K562 (cell line): Measurements from ENCODE around the gene ERAL1. TPM values are rescaled to one million over a fixed set of nuclear protein-coding genes. Genes with fewer than 3 reads are reported as not detected.

Experiments
- BMI1 ChIP-seq: fragments of 150-350 bp; IDR thresholded peaks from 2 replicates; pipeline ENCODE4 v1.6.1; 2014; ENCODE audit warnings: low read length
- CSDE1 ChIP-seq, 2 experiments: fragments of 450-650 bp; IDR thresholded peaks; 2 replicates each; pipeline ENCODE4 v1.6.1; 2016; ENCODE audit warnings: mild to moderate bottlenecking in 1 of 2
- ID3 ChIP-seq, 2 experiments: fragments of 250-450 bp in 1 of 2; fragments of 450-650 bp in 1 of 2; sonication (Bioruptor Pico) in 1 of 2; IDR thresholded peaks; 2 replicates each; pipeline versions ENCODE4 v1.6.1 to v1.8.0; 2016 to 2021; ENCODE audit warnings: mild to moderate bottlenecking in 2 of 2, moderate library complexity in 2 of 2, missing compliant biosample characterization in 1 of 2, missing genetic modification characterization in 1 of 2
- IRF2 ChIP-seq: sonication (generic); formaldehyde crosslinking; IDR thresholded peaks from 2 replicates; pipeline ENCODE4 v1.8.1; 2022; ENCODE audit warnings: mild to moderate bottlenecking, missing genetic modification reagents
- LARP7 ChIP-seq: fragments of 450-650 bp; IDR thresholded peaks from 2 replicates; pipeline ENCODE4 v1.6.1; 2016
- MTA1 ChIP-seq: fragments of 450-650 bp; IDR thresholded peaks from 2 replicates; pipeline ENCODE4 v1.6.1; 2017; ENCODE audit warnings: borderline replicate concordance
- MTF1 ChIP-seq: fragments of 250-450 bp; sonication (Bioruptor Pico); IDR thresholded peaks from 2 replicates; pipeline ENCODE4 v1.9.0; 2021; ENCODE audit warnings: moderate library complexity, mild to moderate bottlenecking, inconsistent platforms, borderline replicate concordance
- NR2C2 ChIP-seq, 2 experiments: fragments of 200-800 bp in 1 of 2; sonication (Bioruptor generic) in 1 of 2; sonication (generic) in 1 of 2; formaldehyde crosslinking in 1 of 2; IDR thresholded peaks; 2 replicates each; pipeline versions ENCODE4 v1.6.1 to v1.8.0; 2016 to 2022; ENCODE audit warnings: mild to moderate bottlenecking in 1 of 2, missing compliant biosample characterization in 1 of 2, missing genetic modification characterization in 1 of 2, missing genetic modification reagents in 1 of 2
- NRF1 ChIP-seq, 2 experiments: fragments of 450-650 bp; IDR thresholded peaks in 1 of 2; conservative IDR thresholded peaks in 1 of 2; 2 replicates each; pipeline ENCODE4 v1.6.1; 2014; ENCODE audit warnings: mild to moderate bottlenecking in 2 of 2
- PYGO2 ChIP-seq: fragments of 450-650 bp; IDR thresholded peaks from 2 replicates; pipeline ENCODE4 v1.6.1; 2016; ENCODE audit warnings: mild to moderate bottlenecking, missing genetic modification characterization, moderate library complexity, missing compliant biosample characterization
- RFX1 ChIP-seq: fragments of 450-650 bp; IDR thresholded peaks from 2 replicates; pipeline ENCODE4 v1.6.1; 2016; ENCODE audit warnings: mild to moderate bottlenecking, moderate library complexity
- RHOXF2B ChIP-seq: fragments of 250-450 bp; sonication (Bioruptor Pico); conservative IDR thresholded peaks from 2 replicates; pipeline ENCODE4 v1.5.1; 2021
- SMAD4 ChIP-seq: fragments of 250-450 bp; sonication (Bioruptor Pico); conservative IDR thresholded peaks from 2 replicates; pipeline ENCODE4 v1.8.0; 2021; ENCODE audit warnings: inconsistent platforms, mild to moderate bottlenecking, moderate library complexity
- XRCC4 ChIP-seq: IDR thresholded peaks from one replicate; pipeline ENCODE4 v1.6.1; 2011; ENCODE audit not compliant: insufficient read depth, insufficient read length; ENCODE audit errors: extremely low read depth
- YY1 ChIP-seq, 3 experiments: IDR thresholded peaks; 2 replicates each; pipeline ENCODE4 v1.6.1; 2011; ENCODE audit warnings: low read length in 2 of 3, mild to moderate bottlenecking in 2 of 3, moderate library complexity in 2 of 3, borderline replicate concordance in 1 of 3, control low read depth in 1 of 3, low read depth in 1 of 3; ENCODE audit not compliant: insufficient read depth in 3 of 3, insufficient replicate concordance in 2 of 3, control insufficient read depth in 1 of 3, insufficient read length in 1 of 3; ENCODE audit errors: extremely low read depth in 1 of 3
- ZBTB5 ChIP-seq: fragments of 450-650 bp; IDR thresholded peaks from 2 replicates; pipeline ENCODE4 v1.6.1; 2017; ENCODE audit warnings: antibody characterized with exemption
- ZKSCAN3 ChIP-seq: fragments of 250-450 bp; sonication (Bioruptor Pico); IDR thresholded peaks from 2 replicates; pipeline ENCODE4 v1.4.0; 2020
- ZNF609 ChIP-seq: sonication (generic); formaldehyde crosslinking; IDR thresholded peaks from 2 replicates; pipeline ENCODE4 v1.8.1; 2023; ENCODE audit warnings: missing genetic modification reagents, mild to moderate bottlenecking, borderline replicate concordance
- polyA plus RNA-seq, 8 experiments: library from polyadenylated mRNA; depleted of rRNA in 4 of 8; stranded (reverse) in 5 of 8; unstranded in 3 of 8; fragments of >200 nt; fragmentation: Nextera tagmentation in 2 of 8; fragmentation: Illumina TruSeq in 1 of 8; extraction: Ambion mirVana in 2 of 8; extraction: Trizol in 1 of 8; gene quantifications; 2 replicates each; pipeline versions ENCODE4 v1.2.1 to v1.2.3, GENCODE V29; 2011 to 2014; ENCODE audit warnings: inconsistent platforms in 1 of 8, missing spikeins in 1 of 8
- total RNA-seq, 7 experiments: library from RNA; depleted of rRNA in 6 of 7; stranded (reverse); fragments of >200 nt in 6 of 7; fragmentation: Illumina TruSeq in 2 of 7; extraction: Trizol in 2 of 7; gene quantifications; 2 replicates each; pipeline versions ENCODE4 v1.2.1 to v1.2.3, GENCODE V29; 2011 to 2021; ENCODE audit warnings: low replicate concordance in 1 of 7

ERAL1 gene
- total and polyA plus RNA-seq, 9 of the 15 experiments (the other 6 are each of a cell fraction or from before 2014, with no cell fraction given), result 37.5 to 351 (median 106) TPM

GRCh38 chr17:28901866-28902818, 47.3 kb downstream of the ERAL1 start (continued):
- TF ChIP-seq LARP7, result no peak; the same call in 1 of the 2 replicates
- no peak for TF ChIP-seq BMI1
- TF ChIP-seq ZNF609 (CRISPR knock-in tag), result no peak
- TF ChIP-seq NRF1 (conservative IDR thresholded peaks at IDR 0.05 in 1 of 2, IDR thresholded peaks at IDR 0.05 in 1 of 2), result no peak
- no peak for TF ChIP-seq ZBTB5
- TF ChIP-seq CSDE1 (IDR thresholded peaks at IDR 0.05), result no peak
- TF ChIP-seq RHOXF2B (CRISPR knock-in tag), result no peak
- TF ChIP-seq NR2C2 (CRISPR knock-in tag; IDR thresholded peaks at IDR 0.05), result no peak
- TF ChIP-seq NR2C2 (tag; IDR thresholded peaks at IDR 0.05), result peak; percentile 91
- peak in 1 of 3 experiments; percentile 18 for TF ChIP-seq YY1 (IDR thresholded peaks at IDR 0.05; ENCODE audit: borderline replicate concordance in 1 of 3, control insufficient read depth in 1 of 3, extremely low read depth in 1 of 3, insufficient read depth in 3 of 3, insufficient read length in 1 of 3, insufficient replicate concordance in 2 of 3, low read depth in 1 of 3, low read length in 2 of 3)
- TF ChIP-seq ZKSCAN3, result no peak
- TF ChIP-seq PYGO2 (tag), result no peak
- TF ChIP-seq XRCC4, result no peak
- no peak for TF ChIP-seq MTF1 (CRISPR knock-in tag)
- no peak for TF ChIP-seq RFX1
- peak; percentile 25; the same call in 1 of the 2 replicates for TF ChIP-seq MTA1
- no peak; the same call in 1 of the 2 replicates for TF ChIP-seq SMAD4 (CRISPR knock-in tag)
- no peak for TF ChIP-seq IRF2 (CRISPR knock-in tag)
- TF ChIP-seq ID3 (CRISPR knock-in tag; IDR thresholded peaks at IDR 0.05), result no peak
- TF ChIP-seq ID3 (tag; IDR thresholded peaks at IDR 0.05), result no peak
